ENCODE measurements around the gene DHDDS. TPM values are rescaled to one million over a fixed set of nuclear protein-coding genes. Genes with fewer than 3 reads are reported as not detected.

DHDDS gene
- total RNA-seq, 2 donors from 2014 or later = 32.4 to 38.8 TPM

- Mint-ChIP-seq H3K36me3 (ENCODE audit: low read depth) (peaks cover 7% of the 10 kb centered on the region), H3K27me3 (no peaks in the 10 kb centered on the region), H3K4me1 (peaks cover 9% of the 10 kb centered on the region), H3K4me3 (no peak overlapping the region), H3K27ac (no peak overlapping the region)
- DNase-seq (no peak), ATAC-seq (no peak)
- H3K9me3 ChIP-seq (ENCODE audit: control insufficient read depth, low read length, poor library complexity, severe bottlenecking) = no peaks in the 10 kb centered on the region
These were observed 5.9 kb downstream of the DHDDS start for GRCh38 chr1:26438041-26438440.

DNA sequence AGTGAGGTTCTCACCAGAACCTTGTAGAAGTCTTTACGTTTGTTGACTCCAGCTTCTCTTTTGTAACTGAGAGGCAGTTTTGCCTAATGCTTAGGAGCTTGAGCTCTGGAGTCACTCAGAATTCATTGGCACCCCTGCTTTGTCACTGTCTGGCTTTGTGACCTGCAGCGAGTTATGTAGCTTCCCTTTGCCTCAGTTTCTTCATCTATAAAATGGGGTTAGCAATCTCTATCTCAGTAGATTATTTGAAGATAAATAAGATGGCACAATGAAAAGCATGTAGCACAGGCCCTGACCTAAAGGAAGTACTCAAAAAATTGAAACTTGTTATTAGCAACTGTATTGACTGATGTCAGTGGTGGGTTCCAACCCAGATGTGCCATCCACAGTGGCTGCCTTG is 8.1 kb downstream of the DHDDS start:
- no peaks in the 10 kb centered on the region for H3K9me3 ChIP-seq (ENCODE audit: control insufficient read depth, low read length, poor library complexity, severe bottlenecking)
- no peaks in the 10 kb centered on the region for H3K27me3 Mint-ChIP-seq
- H3K4me1 Mint-ChIP-seq = peaks cover 2% of the 10 kb centered on the region
- DNase-seq (no peak), ATAC-seq (no peak)
- peaks cover 4% of the 10 kb centered on the region for H3K36me3 Mint-ChIP-seq (ENCODE audit: low read depth)
- H3K27ac Mint-ChIP-seq = no peak overlapping the region
- no peak overlapping the region for H3K4me3 Mint-ChIP-seq

DNA sequence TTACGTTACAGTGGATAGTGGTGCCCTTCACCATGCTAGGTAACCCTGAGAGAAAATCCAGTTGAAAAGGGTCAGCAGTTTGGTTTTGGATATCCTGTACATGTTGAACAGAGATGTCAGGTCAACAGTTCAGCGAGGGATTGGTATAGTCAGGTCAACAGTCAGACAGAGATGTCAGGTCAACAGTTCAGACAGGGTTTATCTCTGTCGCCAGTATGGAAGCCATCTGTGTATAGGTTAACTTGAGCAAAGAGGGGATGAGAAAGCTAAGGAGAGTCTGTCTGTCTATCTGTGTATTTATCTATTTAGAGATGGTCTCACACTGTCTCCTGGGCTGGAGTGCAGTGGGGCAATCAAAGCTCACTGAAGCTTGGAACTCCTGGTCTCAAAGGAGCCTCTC is 17.7 kb downstream of the DHDDS start:
- H3K9me3 ChIP-seq (ENCODE audit: control insufficient read depth, low read length, poor library complexity, severe bottlenecking) = no peaks in the 10 kb centered on the region
- H3K4me3 Mint-ChIP-seq = no peak overlapping the region
- no peak overlapping the region for H3K27ac Mint-ChIP-seq
- H3K36me3 Mint-ChIP-seq (ENCODE audit: low read depth) = peaks cover 7% of the 10 kb centered on the region
- no peaks in the 10 kb centered on the region for H3K27me3 Mint-ChIP-seq
- H3K4me1 Mint-ChIP-seq = peaks cover 3% of the 10 kb centered on the region
- no peak for ATAC-seq
- no peak for DNase-seq

DNA sequence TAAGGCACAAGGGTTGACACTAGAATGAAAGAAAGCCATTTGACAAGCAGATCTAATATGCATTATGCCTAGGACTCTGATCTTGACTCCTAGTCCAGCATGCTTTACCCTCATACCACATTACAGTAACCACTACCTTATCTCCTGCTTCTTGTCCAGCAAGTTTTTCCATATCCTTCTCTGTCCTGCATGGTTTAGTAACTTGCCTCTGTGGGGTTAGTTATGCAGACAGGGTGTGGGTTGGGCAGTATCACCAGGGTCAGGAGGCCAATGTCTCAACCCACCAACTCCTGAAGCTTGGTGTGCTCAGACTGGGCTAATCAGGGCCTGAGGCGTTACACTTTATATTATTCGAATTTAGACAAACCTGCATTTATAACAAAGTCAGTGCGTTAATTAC is 18.8 kb downstream of the DHDDS start:
- Mint-ChIP-seq H3K27ac (no peak overlapping the region), H3K27me3 (no peaks in the 10 kb centered on the region), H3K4me1 (peaks cover 3% of the 10 kb centered on the region), H3K36me3 (ENCODE audit: low read depth) (peaks cover 7% of the 10 kb centered on the region), H3K4me3 (no peak overlapping the region)
- no peak for DNase-seq
- H3K9me3 ChIP-seq (ENCODE audit: control insufficient read depth, low read length, poor library complexity, severe bottlenecking) = no peaks in the 10 kb centered on the region
- ATAC-seq = no peak

DNA sequence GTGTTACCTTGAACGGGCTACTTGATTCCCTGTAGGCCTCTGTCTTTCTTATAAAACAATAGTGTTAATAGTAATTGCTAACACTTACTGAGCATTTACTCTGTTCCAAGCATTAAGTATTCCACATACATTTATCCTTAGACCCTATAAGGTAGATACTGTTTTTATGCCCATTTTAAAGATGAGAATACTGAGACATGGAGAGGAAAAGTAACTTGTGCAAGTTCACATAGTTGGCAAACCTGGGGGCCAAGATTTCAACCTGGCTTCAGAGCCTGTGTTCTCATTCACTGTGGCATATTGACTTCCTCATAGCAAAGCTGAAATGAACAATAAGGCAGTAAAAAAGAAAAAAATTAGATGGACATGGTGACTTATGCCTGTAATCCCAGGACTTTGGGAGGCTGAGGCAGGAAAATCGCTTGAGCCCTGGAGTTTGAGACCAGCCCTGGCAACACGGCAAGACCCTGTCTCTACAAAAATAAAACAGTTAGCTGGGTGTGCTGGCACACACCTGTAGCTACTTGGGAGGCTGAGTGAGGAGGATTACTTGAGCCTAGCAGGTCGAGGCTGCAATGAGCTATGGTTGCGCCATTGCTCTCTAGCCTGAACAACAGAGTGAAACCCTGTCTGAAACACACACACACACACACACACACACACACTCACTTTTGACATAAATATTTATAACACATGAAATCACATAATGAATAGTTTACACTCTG is 20.5 kb downstream of the DHDDS start:
- DNase-seq (no peak), ATAC-seq (no peak)
- peaks cover 3% of the 10 kb centered on the region for H3K4me1 Mint-ChIP-seq
- H3K9me3 ChIP-seq (ENCODE audit: control insufficient read depth, low read length, poor library complexity, severe bottlenecking) = no peaks in the 10 kb centered on the region
- peaks cover 7% of the 10 kb centered on the region for H3K36me3 Mint-ChIP-seq (ENCODE audit: low read depth)
- H3K4me3 Mint-ChIP-seq = no peak overlapping the region
- H3K27ac Mint-ChIP-seq = no peak overlapping the region
- no peaks in the 10 kb centered on the region for H3K27me3 Mint-ChIP-seq

DNA sequence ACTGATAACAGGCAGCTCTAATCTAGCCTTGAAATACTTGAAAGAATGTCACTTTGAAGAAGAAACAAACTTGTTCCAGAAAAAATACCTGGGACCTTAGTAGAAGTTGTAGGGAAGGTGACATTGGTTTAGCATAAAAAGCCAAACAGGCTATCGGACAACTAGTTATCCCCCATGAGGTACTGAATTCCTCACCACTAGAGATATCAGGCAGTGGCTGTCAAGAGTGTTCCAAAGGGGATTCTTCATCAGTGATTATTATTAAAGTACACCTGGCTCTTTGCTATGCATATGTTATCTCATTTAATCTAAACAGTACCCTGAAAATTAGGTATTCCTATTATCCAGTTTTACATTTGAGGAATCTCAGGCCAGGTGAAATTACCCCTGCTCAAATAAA is 27.0 kb downstream of the DHDDS start:
- H3K36me3 Mint-ChIP-seq (ENCODE audit: low read depth) = peaks cover 8% of the 10 kb centered on the region

GRCh38 chr1:26459573-26460031 is 27.5 kb downstream of the DHDDS start:
- no peaks in the 10 kb centered on the region for H3K9me3 ChIP-seq (ENCODE audit: control insufficient read depth, low read length, poor library complexity, severe bottlenecking)
- Mint-ChIP-seq H3K36me3 (ENCODE audit: low read depth) (peaks cover 8% of the 10 kb centered on the region), H3K27me3 (no peaks in the 10 kb centered on the region), H3K4me3 (no peak overlapping the region), H3K27ac (no peak overlapping the region), H3K4me1 (peaks cover 7% of the 10 kb centered on the region)
- DNase-seq = no peak
- no peak for ATAC-seq

More for the DNA sequence above, 27.0 kb downstream of the DHDDS start:
- no peak overlapping the region for H3K27ac Mint-ChIP-seq
- no peak for DNase-seq
- no peaks in the 10 kb centered on the region for H3K27me3 Mint-ChIP-seq
- ATAC-seq = no peak
- peaks cover 6% of the 10 kb centered on the region for H3K4me1 Mint-ChIP-seq
- no peak overlapping the region for H3K4me3 Mint-ChIP-seq
- H3K9me3 ChIP-seq (ENCODE audit: control insufficient read depth, low read length, poor library complexity, severe bottlenecking) = no peaks in the 10 kb centered on the region

DNA sequence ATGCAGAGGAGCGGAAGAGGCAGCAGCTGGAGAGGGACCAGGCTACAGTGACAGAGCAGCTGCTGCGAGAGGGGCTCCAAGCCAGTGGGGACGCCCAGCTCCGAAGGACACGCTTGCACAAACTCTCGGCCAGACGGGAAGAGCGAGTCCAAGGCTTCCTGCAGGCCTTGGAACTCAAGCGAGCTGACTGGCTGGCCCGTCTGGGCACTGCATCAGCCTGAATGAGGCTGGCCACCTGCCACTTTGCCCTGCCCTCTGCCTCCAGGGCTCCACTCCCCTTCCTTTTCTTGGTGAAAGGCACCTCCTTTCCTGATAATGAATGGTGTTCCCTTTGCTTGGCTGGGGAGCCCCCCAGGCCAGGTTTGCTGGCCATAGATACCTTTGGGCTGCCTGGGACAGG is 36.8 kb downstream of the DHDDS start:
- Mint-ChIP-seq H3K36me3 (ENCODE audit: low read depth) (peaks cover 3% of the 10 kb centered on the region), H3K4me1 (peaks cover 22% of the 10 kb centered on the region), H3K27ac (no peak overlapping the region), H3K4me3 (no peak overlapping the region), H3K27me3 (no peaks in the 10 kb centered on the region)
- DNase-seq = no peak
- no peak for ATAC-seq
- H3K9me3 ChIP-seq (ENCODE audit: control insufficient read depth, low read length, poor library complexity, severe bottlenecking) = no peaks in the 10 kb centered on the region

GRCh38 chr1:26469558-26469957 is 37.4 kb downstream of the DHDDS start:
- H3K36me3 Mint-ChIP-seq (ENCODE audit: low read depth) = peaks cover 3% of the 10 kb centered on the region
- no peak for DNase-seq
- peaks cover 23% of the 10 kb centered on the region for H3K4me1 Mint-ChIP-seq
- ATAC-seq = no peak
- H3K4me3 Mint-ChIP-seq = no peak overlapping the region
- H3K9me3 ChIP-seq (ENCODE audit: control insufficient read depth, low read length, poor library complexity, severe bottlenecking) = no peaks in the 10 kb centered on the region
- H3K27ac Mint-ChIP-seq = no peak overlapping the region
- no peaks in the 10 kb centered on the region for H3K27me3 Mint-ChIP-seq

DNA sequence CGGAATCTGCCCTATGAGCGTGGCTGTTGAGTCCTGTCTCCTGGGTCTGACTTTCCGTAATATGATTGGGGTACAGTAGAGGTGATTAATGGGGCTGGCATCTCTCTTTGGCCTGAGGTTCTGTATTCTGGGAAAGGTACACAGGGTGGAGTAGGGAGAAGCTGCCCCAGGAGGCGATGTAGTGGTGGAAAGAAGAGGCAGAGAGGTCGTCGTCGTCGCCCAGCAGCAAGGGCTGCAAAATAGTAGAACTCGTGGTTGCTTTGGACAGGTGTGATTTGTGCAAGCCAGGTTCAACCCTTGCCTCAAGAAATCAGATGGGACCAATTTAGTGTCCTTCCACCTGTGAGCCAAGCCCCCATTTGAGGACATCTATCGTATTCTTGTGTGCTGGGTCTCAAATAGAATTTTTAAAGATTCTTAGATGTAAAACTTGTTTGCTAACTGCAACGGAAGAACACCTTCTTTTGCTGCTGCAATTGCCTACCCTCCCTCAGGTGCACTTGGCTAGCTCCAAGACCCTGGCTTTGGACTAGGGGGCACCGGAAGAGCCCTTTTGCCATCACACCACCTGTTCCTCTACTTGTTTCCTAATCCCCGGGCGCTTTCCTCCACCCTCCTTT is 38.9 kb downstream of the DHDDS start:
- no peaks in the 10 kb centered on the region for H3K9me3 ChIP-seq (ENCODE audit: control insufficient read depth, low read length, poor library complexity, severe bottlenecking)
- DNase-seq (no peak), ATAC-seq (no peak)
- Mint-ChIP-seq H3K27me3 (no peaks in the 10 kb centered on the region), H3K27ac (peak overlapping the region; percentile 93), H3K4me1 (peaks cover 21% of the 10 kb centered on the region), H3K36me3 (ENCODE audit: low read depth) (peaks cover 3% of the 10 kb centered on the region), H3K4me3 (peak overlapping the region; percentile 92)

DNA sequence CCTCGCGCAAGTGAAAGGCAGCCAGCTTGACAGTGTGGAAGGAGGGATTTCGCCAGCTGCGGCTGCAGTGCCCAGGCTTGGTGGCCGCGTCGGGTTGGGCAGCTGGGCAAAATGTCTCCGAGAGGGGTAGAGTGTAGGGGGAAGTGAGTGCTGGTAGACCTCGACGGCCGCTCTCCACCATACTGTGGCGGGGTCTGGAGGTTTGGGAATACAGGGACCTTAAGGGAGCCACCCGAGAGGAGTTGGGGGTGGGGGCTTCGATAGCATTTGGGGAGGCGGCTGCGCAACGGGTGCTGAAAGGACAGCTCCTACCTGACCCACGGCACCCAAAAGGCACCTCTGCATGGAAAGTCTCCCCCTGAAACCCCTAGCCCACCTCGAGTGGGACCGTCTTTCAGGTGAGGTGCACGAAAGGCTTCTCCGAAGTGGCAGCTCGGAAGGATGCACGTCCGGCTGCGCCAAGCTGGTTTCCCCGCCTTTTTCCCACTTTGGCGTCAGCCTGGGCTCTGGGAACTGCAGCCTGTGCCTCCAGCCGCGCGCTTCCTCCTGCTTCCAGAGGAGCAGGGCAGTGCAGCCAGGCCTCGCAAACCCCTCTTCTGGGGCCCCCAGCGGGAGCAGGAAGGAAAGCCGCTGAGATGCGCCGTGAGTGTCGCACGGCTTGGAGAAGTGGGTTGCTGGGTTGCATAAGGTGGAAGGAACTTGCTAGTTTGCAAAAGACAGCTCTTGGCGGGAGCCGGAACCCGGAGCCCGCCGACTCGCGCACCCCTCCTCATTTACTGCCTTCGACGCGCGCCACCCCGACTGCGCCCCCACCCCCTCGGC is 39.6 kb downstream of the DHDDS start:
- H3K4me1 Mint-ChIP-seq = peaks cover 23% of the 10 kb centered on the region
- peaks cover 3% of the 10 kb centered on the region for H3K36me3 Mint-ChIP-seq (ENCODE audit: low read depth)
- H3K27me3 Mint-ChIP-seq = no peaks in the 10 kb centered on the region
- H3K27ac Mint-ChIP-seq = peak overlapping the region; percentile 93
- DNase-seq (peak in 2 of 3 donors; percentile 17 to 20), ATAC-seq (peak; percentile 25)
- no peaks in the 10 kb centered on the region for H3K9me3 ChIP-seq (ENCODE audit: control insufficient read depth, low read length, poor library complexity, severe bottlenecking)
- peak overlapping the region; percentile 92 for H3K4me3 Mint-ChIP-seq

DNA sequence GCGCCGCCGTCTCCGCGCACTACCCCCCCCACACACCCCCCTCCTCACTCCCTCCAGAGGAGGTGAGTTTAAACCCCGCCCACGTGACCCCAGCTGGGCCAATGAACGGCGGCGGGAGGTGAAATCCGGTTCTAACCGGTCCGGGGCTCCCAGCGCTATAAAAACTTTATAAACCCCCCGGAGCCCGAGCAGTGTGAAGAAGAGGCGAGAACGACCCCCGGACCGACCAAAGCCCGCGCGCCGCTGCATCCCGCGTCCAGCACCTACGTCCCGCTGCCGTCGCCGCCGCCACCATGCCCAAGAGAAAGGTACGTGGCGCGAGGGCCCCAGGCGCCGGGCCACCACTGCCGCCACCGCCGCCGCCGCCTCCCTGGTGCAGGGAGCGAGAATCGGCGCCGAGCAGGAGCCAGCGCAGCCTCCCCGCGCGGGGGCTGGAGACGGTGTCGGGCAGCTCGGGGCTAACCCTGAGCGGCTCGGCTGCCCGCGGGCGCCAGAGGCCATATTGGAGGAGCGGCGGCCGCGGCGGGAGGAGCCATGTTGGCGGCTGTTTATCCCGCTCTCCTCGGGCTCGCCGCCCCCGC is 40.3 kb downstream of the DHDDS start, which contains the start of gene HMGN2:
TSS of gene HMGN2 (plus strand) at position 121 of the 581 bp plus-strand sequence. CDS start at position 294, 173 bp downstream.
- peaks cover 2% of the 10 kb centered on the region for H3K36me3 Mint-ChIP-seq (ENCODE audit: low read depth)
- H3K4me1 Mint-ChIP-seq = peaks cover 23% of the 10 kb centered on the region
- H3K9me3 ChIP-seq (ENCODE audit: control insufficient read depth, low read length, poor library complexity, severe bottlenecking) = no peaks in the 10 kb centered on the region
- peak within 1 kb of the TSS; percentile 92 for H3K4me3 Mint-ChIP-seq
- peak; percentile 71 for ATAC-seq
- peak; percentile 75 to 82 (median 76) for DNase-seq
- H3K27me3 Mint-ChIP-seq = no peaks in the 10 kb centered on the region
- peak within 1 kb of the TSS; percentile 93 for H3K27ac Mint-ChIP-seq
